ENCODE measurements around the gene MCCC1.
"Not testable (repeated sequence)": the region's sequence is repeated elsewhere in the genome, so short reads cannot be mapped to it uniquely, and the experiment has no call there.

The MCCC1 gene

DNA sequence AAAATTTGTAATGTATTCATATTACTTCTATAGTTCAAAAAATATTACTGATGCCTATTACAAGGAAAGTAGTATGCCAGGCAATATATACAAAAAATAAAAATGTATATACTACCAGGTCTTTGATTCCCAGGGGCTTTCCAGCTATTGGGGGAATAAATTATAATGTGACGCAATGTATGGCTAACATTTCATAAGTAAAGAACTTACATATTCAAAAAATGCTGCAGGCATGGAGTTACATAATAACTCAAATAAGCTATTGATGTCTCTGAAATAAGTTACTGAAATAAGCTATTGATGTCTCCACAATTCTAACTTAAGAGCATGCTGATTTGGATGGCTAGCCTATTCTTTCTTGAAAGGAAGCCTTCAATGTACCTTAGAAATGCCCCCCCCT, 30.2 kb downstream of the MCCC1 start:
- DNase-seq (ENCODE audit: low spot score) = no peak
- TF ChIP-seq CTCF (IDR thresholded peaks at IDR 0.05; ENCODE audit: extremely low read depth, missing control alignments) = no peak

DNA sequence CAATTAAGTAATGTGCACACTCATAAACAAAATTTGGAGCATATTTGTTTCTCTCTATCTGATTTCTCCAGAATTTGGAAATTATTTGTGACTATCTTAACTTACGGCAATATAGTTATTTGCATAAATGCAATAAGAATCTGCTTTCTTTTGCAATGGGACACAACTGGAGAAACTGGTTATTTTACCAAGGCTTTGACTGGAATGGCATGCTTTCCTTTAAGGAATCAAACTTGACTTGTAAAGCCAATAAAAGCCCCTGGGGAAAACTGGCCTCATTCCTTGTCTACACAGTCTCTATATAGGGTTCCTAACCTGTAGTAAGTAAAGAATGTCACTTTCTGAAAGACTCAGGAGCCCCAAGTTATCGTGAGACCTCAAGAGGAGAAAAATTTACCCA, 32.4 kb downstream of the MCCC1 start:
- DNase-seq (ENCODE audit: low spot score) = not testable (repeated sequence)

DNA sequence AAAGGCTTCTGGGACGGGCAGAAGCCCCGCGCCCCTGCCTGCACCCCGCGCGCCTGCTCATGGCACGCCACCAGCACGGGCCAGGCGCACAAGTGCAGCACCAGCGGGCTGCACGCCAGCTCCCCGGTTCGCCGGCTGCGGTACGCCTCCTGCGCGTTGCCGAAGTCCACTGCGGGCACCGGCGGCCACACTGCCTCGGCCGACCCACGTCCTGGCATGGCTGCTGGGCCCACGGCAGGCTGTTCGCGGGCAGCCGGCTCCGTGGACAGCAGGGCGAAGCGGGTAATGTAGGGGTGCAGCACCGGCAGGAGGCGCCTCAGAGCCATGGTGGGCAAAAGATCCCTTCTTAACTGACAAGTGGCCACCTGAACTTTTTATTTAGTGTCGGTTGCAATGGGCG, 34.8 kb downstream of the MCCC1 start:
- TF ChIP-seq CTCF (IDR thresholded peaks at IDR 0.05; ENCODE audit: extremely low read depth, missing control alignments) = no peak
- DNase-seq (ENCODE audit: low spot score) = no peak

GRCh38 chr3:183061391-183062172, 37.7 kb downstream of the MCCC1 start:
- no peak for DNase-seq (ENCODE audit: low spot score)
- no peak for TF ChIP-seq CTCF (IDR thresholded peaks at IDR 0.05; ENCODE audit: extremely low read depth, missing control alignments)

DNA sequence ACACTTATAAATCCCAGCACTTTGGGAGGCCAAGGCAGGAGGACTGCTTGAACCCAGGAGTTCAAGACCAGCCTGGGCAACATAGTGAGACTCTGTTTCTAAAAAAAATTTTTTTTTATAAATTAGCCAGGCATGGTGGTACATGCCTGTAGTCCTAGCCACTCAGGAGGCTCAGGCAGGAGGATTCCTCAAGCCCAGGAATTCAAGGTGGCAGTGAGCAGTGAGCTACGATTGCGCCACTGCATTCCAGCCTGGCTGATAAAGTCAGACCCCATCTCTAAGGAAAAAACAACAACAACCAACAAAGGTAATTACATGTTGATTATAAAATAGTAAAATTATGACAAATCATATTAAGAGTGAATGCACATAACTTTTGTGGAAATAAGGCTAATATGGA, 40.9 kb downstream of the MCCC1 start:
- TF ChIP-seq CTCF (IDR thresholded peaks at IDR 0.05; ENCODE audit: extremely low read depth, missing control alignments) = no peak

DNA sequence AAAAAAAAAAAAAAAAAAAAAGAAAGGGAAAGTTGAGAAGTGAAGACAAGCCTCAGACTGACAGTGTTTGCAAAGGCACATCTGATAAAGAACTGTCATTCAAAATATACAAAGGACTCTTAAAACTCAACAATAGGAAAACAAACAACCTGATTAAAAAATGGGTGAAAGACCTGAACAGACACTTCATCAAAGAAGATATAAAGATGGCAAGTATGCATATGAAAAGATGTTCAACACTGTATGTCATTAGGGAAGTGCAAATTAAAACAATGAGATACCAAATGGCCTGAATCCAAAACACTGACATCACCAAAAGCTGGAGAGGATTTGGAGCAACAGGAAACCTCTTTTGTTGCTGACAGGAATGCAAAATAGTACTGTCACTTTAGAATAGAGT, 48.6 kb downstream of the MCCC1 start:
- no peak for DNase-seq (ENCODE audit: low spot score)

More for the DNA sequence above, 40.9 kb downstream of the MCCC1 start:
- DNase-seq (ENCODE audit: low spot score) = no peak

GRCh38 chr3:183046883-183047282, 52.4 kb downstream of the MCCC1 start:
- TF ChIP-seq CTCF (IDR thresholded peaks at IDR 0.05; ENCODE audit: extremely low read depth, missing control alignments) = no peak
- DNase-seq (ENCODE audit: low spot score) = no peak

More for the DNA sequence above, 48.6 kb downstream of the MCCC1 start:
- no peak for TF ChIP-seq CTCF (IDR thresholded peaks at IDR 0.05; ENCODE audit: extremely low read depth, missing control alignments)
